Trophoblast cell (in vitro differentiated cells and primary cell): ENCODE data around the gene CCNG1.

Experiments used
- DNase-seq, 2 donors: peaks; one replicate each; pipeline ENCODE4 v3.0.0-alpha.2; 2016
- H2AFZ ChIP-seq: 2 replicates; pipeline ENCODE4 v1.6.1; 2013; ENCODE audit warnings: low read length, moderate library complexity, mild to moderate bottlenecking; ENCODE audit not compliant: insufficient read depth, poor library complexity
- H2AK5ac ChIP-seq: 2 replicates; pipeline ENCODE4 v1.6.1; 2013; ENCODE audit warnings: mild to moderate bottlenecking, low read length
- H2BK120ac ChIP-seq: 2 replicates; pipeline ENCODE4 v1.6.1; 2013; ENCODE audit warnings: low read length, mild to moderate bottlenecking, moderate library complexity; ENCODE audit not compliant: insufficient read depth, poor library complexity
- H2BK12ac ChIP-seq: 2 replicates; pipeline ENCODE4 v1.6.1; 2013; ENCODE audit warnings: mild to moderate bottlenecking, low read length, moderate library complexity
- H2BK5ac ChIP-seq: 2 replicates; pipeline ENCODE4 v1.6.1; 2013; ENCODE audit warnings: low read length, low read depth, moderate library complexity, mild to moderate bottlenecking; ENCODE audit not compliant: poor library complexity
- H3K14ac ChIP-seq: 2 replicates; pipeline ENCODE4 v1.6.1; 2013; ENCODE audit warnings: mild to moderate bottlenecking, low read length
- H3K18ac ChIP-seq: 2 replicates; pipeline ENCODE4 v1.6.1; 2013; ENCODE audit warnings: mild to moderate bottlenecking, low read length
- H3K23ac ChIP-seq: 2 replicates; pipeline ENCODE4 v1.6.1; 2013; ENCODE audit warnings: low read length
- H3K27ac ChIP-seq: 2 replicates; pipeline ENCODE4 v1.5.1; 2013; ENCODE audit warnings: low read depth, mild to moderate bottlenecking, inconsistent platforms, low read length, moderate library complexity
- H3K27me3 ChIP-seq: 2 replicates; pipeline ENCODE4 v1.6.1; 2013; ENCODE audit warnings: inconsistent platforms, mild to moderate bottlenecking, low read length, moderate library complexity; ENCODE audit not compliant: insufficient read depth
- H3K36me3 ChIP-seq, 2 experiments: 1 replicate in 1 of 2; 2 replicates in 1 of 2; pipeline ENCODE4 v1.6.1; 2013; ENCODE audit warnings: low read length in 2 of 2, mild to moderate bottlenecking in 2 of 2, moderate library complexity in 1 of 2; ENCODE audit not compliant: insufficient read depth in 2 of 2, control insufficient read depth in 1 of 2
- H3K4ac ChIP-seq: 2 replicates; pipeline ENCODE4 v1.6.1; 2013; ENCODE audit warnings: low read depth, mild to moderate bottlenecking, low read length, moderate library complexity
- H3K4me1 ChIP-seq, 2 experiments: 1 replicate in 1 of 2; 2 replicates in 1 of 2; pipeline ENCODE4 v1.6.1; 2013; ENCODE audit warnings: low read length in 2 of 2, mild to moderate bottlenecking in 2 of 2, moderate library complexity in 1 of 2; ENCODE audit not compliant: insufficient read depth in 2 of 2, control insufficient read depth in 1 of 2
- H3K4me2 ChIP-seq: 2 replicates; pipeline ENCODE4 v1.6.1; 2013; ENCODE audit warnings: inconsistent platforms, mild to moderate bottlenecking, low read length, moderate library complexity
- H3K4me3 ChIP-seq: 2 replicates; pipeline ENCODE4 v1.5.1; 2013; ENCODE audit warnings: mild to moderate bottlenecking, low read depth, low read length, inconsistent platforms
- H3K79me1 ChIP-seq: one replicate; pipeline ENCODE4 v1.6.1; 2013; ENCODE audit warnings: low read length
- H3K79me2 ChIP-seq: 2 replicates; pipeline ENCODE4 v1.6.1; 2013; ENCODE audit warnings: low read length, mild to moderate bottlenecking; ENCODE audit not compliant: control insufficient read depth, insufficient read depth, poor library complexity
- H3K9ac ChIP-seq: 2 replicates; pipeline ENCODE4 v1.6.1; 2013; ENCODE audit warnings: mild to moderate bottlenecking, low read length
- H3K9me3 ChIP-seq: 2 replicates; pipeline ENCODE4 v1.6.1; 2013; ENCODE audit warnings: low read depth, mild to moderate bottlenecking, control low read depth, inconsistent platforms, low read length; ENCODE audit not compliant: insufficient read depth
- H4K12ac ChIP-seq: 2 replicates; pipeline ENCODE4 v1.6.1; 2013; ENCODE audit warnings: low read depth, mild to moderate bottlenecking, low read length, moderate library complexity
- H4K8ac ChIP-seq: 2 replicates; pipeline ENCODE4 v1.6.1; 2013; ENCODE audit warnings: low read depth, mild to moderate bottlenecking, low read length, moderate library complexity
- H4K91ac ChIP-seq: one replicate; pipeline ENCODE4 v1.6.1; 2013; ENCODE audit warnings: low read depth, mild to moderate bottlenecking, low read length, moderate library complexity
- WGBS: extraction: QIAGEN DNeasy Blood & Tissue Kit; methylation state at CpG from one replicate; pipeline ENCODE4 v1.1.7; 2013; ENCODE audit warnings: missing lambda C conversion rate; ENCODE audit not compliant: insufficient read length, insufficient coverage; ENCODE audit errors: extremely low coverage; 5-methylcytosine and 5-hydroxymethylcytosine counted together

CCNG1 gene

GRCh38 chr5:163478126-163478981 is 41.0 kb downstream of the CCNG1 start:
- Histone ChIP-seq H3K23ac (no peak overlapping the region), H4K91ac (no peak overlapping the region), H3K18ac (no peak overlapping the region), H3K4ac (no peak overlapping the region), H3K79me1 (no peaks in the 10 kb centered on the region), H2AK5ac (no peak overlapping the region), H2AFZ (no peak overlapping the region), H3K9ac (no peak overlapping the region), H2BK5ac (no peak overlapping the region), H3K36me3 (peaks cover 8 to 16% of the 10 kb centered on the region in 2 experiments), H3K4me1 (no peaks in the 10 kb centered on the region), H3K79me2 (no peaks in the 10 kb centered on the region), H4K8ac (no peak overlapping the region), H3K14ac (no peak overlapping the region), H3K27me3 (no peaks in the 10 kb centered on the region), H3K27ac (no peak overlapping the region), H3K9me3 (no peaks in the 10 kb centered on the region), H2BK12ac (no peak overlapping the region), H2BK120ac (no peak overlapping the region), H3K4me3 (no peak overlapping the region), H3K4me2 (no peak overlapping the region), H4K12ac (no peak overlapping the region)
- no CpG with 5 or more reads among the region's 2 CpGs for WGBS
- DNase-seq: peak in 1 of 2 donors; percentile 11

- H3K9me3 ChIP-seq: no peaks in the 10 kb centered on the region
- peaks cover 8 to 16% of the 10 kb centered on the region in 2 experiments for H3K36me3 ChIP-seq
- H3K79me1 ChIP-seq: no peaks in the 10 kb centered on the region
- no peaks in the 10 kb centered on the region for H3K4me1 ChIP-seq
- no peak overlapping the region for H2AK5ac ChIP-seq
- no peak overlapping the region for H3K23ac ChIP-seq
- no peak overlapping the region for H3K9ac ChIP-seq
- H3K79me2 ChIP-seq: no peaks in the 10 kb centered on the region
- H2BK5ac ChIP-seq: no peak overlapping the region
- no peak overlapping the region for H4K8ac ChIP-seq
- no peaks in the 10 kb centered on the region for H3K27me3 ChIP-seq
- H3K27ac ChIP-seq: no peak overlapping the region
- no peak overlapping the region for H4K91ac ChIP-seq
- DNase-seq: no peak
- H3K4ac ChIP-seq: no peak overlapping the region
- no peak overlapping the region for H3K4me2 ChIP-seq
- H4K12ac ChIP-seq: no peak overlapping the region
- no peak overlapping the region for H3K14ac ChIP-seq
- no peak overlapping the region for H3K18ac ChIP-seq
- no peak overlapping the region for H2AFZ ChIP-seq
- WGBS: no CpG with 5 or more reads among the region's 1 CpG
- H2BK120ac ChIP-seq: no peak overlapping the region
- no peak overlapping the region for H2BK12ac ChIP-seq
- no peak overlapping the region for H3K4me3 ChIP-seq
These were observed 41.5 kb downstream of the CCNG1 start for GRCh38 chr5:163478982-163479271.

- Histone ChIP-seq H3K27me3 (no peaks in the 10 kb centered on the region), H3K36me3 (peaks cover 2 to 7% of the 10 kb centered on the region in 2 experiments), H3K4ac (no peak overlapping the region), H3K18ac (no peak overlapping the region), H2BK5ac (peak overlapping the region; percentile 63), H3K4me2 (no peak overlapping the region), H3K27ac (peak overlapping the region; percentile 21), H4K12ac (peak overlapping the region; percentile 36), H3K23ac (no peak overlapping the region), H3K9ac (no peak overlapping the region), H2BK120ac (no peak overlapping the region), H3K79me1 (no peaks in the 10 kb centered on the region), H4K8ac (peak overlapping the region; percentile 70), H2BK12ac (no peak overlapping the region), H2AK5ac (no peak overlapping the region), H3K79me2 (no peaks in the 10 kb centered on the region), H3K4me1 (peaks cover 10% of the 10 kb centered on the region in 2 experiments), H2AFZ (peak overlapping the region; percentile 17), H3K14ac (no peak overlapping the region), H3K9me3 (no peaks in the 10 kb centered on the region), H3K4me3 (no peak overlapping the region), H4K91ac (no peak overlapping the region)
- DNase-seq: no peak
- no CpG with 5 or more reads among the region's 6 CpGs for WGBS
These were observed 51.8 kb downstream of the CCNG1 start for GRCh38 chr5:163489055-163489744.

- Histone ChIP-seq H3K4me1 (peaks cover 10% of the 10 kb centered on the region in 2 experiments), H3K36me3 (peaks cover 2 to 7% of the 10 kb centered on the region in 2 experiments), H3K18ac (no peak overlapping the region), H3K4me3 (no peak overlapping the region), H3K23ac (no peak overlapping the region), H2BK120ac (no peak overlapping the region), H4K8ac (no peak overlapping the region), H3K27me3 (no peaks in the 10 kb centered on the region), H2AFZ (no peak overlapping the region), H2BK12ac (no peak overlapping the region), H3K4ac (no peak overlapping the region), H3K27ac (peak overlapping the region; percentile 21), H4K91ac (no peak overlapping the region), H3K79me1 (no peaks in the 10 kb centered on the region), H3K9me3 (no peaks in the 10 kb centered on the region), H3K4me2 (no peak overlapping the region), H2BK5ac (no peak overlapping the region), H3K79me2 (no peaks in the 10 kb centered on the region), H2AK5ac (no peak overlapping the region), H3K14ac (no peak overlapping the region), H3K9ac (no peak overlapping the region), H4K12ac (no peak overlapping the region)
- WGBS: no CpG with 5 or more reads among the region's 3 CpGs
- DNase-seq: no peak
These were observed 52.3 kb downstream of the CCNG1 start for GRCh38 chr5:163489745-163490075.
